Natural killer cell (primary cell): ENCODE results near the gene PTMA. TPM values are rescaled to one million over a fixed set of nuclear protein-coding genes. Genes with fewer than 3 reads are reported as not detected.

Source experiments
- ATAC-seq, 3 donors: fragments of 150-1000 bp in 2 of 3; fragments of 200-7000 bp in 1 of 3; cut with Tn5 transposase; 1 replicate in 1 of 3; 2 replicates in 2 of 3; pipeline ENCODE4 v1.10.0; 2021; ENCODE audit warnings: mild to moderate bottlenecking in 2 of 3, moderate library complexity in 2 of 3
- DNase-seq, 2 donors: peaks; one replicate each; pipeline versions ENCODE4 v3.0.0 to v3.0.0-alpha.2; 2013 to 2021; ENCODE audit warnings: mixed read lengths in 1 of 2
- H3K27ac ChIP-seq: one replicate; pipeline ENCODE4 v1.5.1; 2013; ENCODE audit warnings: mild to moderate bottlenecking, low read length
- H3K27me3 ChIP-seq: one replicate; pipeline ENCODE4 v1.6.1; 2013; ENCODE audit warnings: low read length; ENCODE audit not compliant: control insufficient read depth, insufficient read depth
- H3K36me3 ChIP-seq: one replicate; pipeline ENCODE4 v1.6.1; 2013; ENCODE audit warnings: low read length; ENCODE audit not compliant: control insufficient read depth, insufficient read depth
- H3K4me1 ChIP-seq: one replicate; pipeline ENCODE4 v1.6.1; 2013; ENCODE audit warnings: low read length; ENCODE audit not compliant: control insufficient read depth, insufficient read depth
- H3K4me3 ChIP-seq: one replicate; pipeline ENCODE4 v1.5.1; 2013; ENCODE audit warnings: low read length
- H3K9me3 ChIP-seq: one replicate; pipeline ENCODE4 v1.6.1; 2013; ENCODE audit warnings: low read length; ENCODE audit not compliant: control insufficient read depth, insufficient read depth
- H3K27ac Mint-ChIP-seq, 2 donors: one replicate each; pipeline ENCODE4 v1.8.0; 2022; ENCODE audit warnings: mild to moderate bottlenecking in 2 of 2, mixed read lengths in 2 of 2, moderate library complexity in 1 of 2
- H3K27me3 Mint-ChIP-seq, 2 donors: one replicate each; pipeline ENCODE4 v1.8.0; 2022; ENCODE audit warnings: low read depth in 2 of 2, mixed read lengths in 2 of 2
- H3K36me3 Mint-ChIP-seq: one replicate; pipeline ENCODE4 v1.8.0; 2022; ENCODE audit warnings: mixed read lengths
- H3K4me1 Mint-ChIP-seq, 2 donors: one replicate each; pipeline ENCODE4 v1.8.0; 2022; ENCODE audit warnings: mixed read lengths in 2 of 2
- H3K4me3 Mint-ChIP-seq: one replicate; pipeline ENCODE4 v1.8.0; 2022; ENCODE audit warnings: mild to moderate bottlenecking, moderate library complexity, mixed read lengths
- H3K9me3 Mint-ChIP-seq, 2 donors: one replicate each; pipeline ENCODE4 v1.8.0; 2022; ENCODE audit warnings: mixed read lengths in 2 of 2
- WGBS: methylation state at CpG from one replicate; pipeline ENCODE4 v1.1.7; 2013; ENCODE audit warnings: missing lambda C conversion rate; ENCODE audit not compliant: insufficient coverage; 5-methylcytosine and 5-hydroxymethylcytosine counted together
- intact Hi-C: fragments of 100-400 bp; cut with micrococcal nuclease; formaldehyde crosslinking; loops from one replicate; pipeline ENCODE4 v1.14.2; 2022
- total RNA-seq, 4 donors: library from RNA; stranded (reverse); fragments of 120-200 nt in 1 of 4; gene quantifications; one replicate each; pipeline versions ENCODE4 v1.2.3 to v1.2.4, GENCODE V29; 2013 to 2022
- TF ChIP-seq, protein P1 (sequence below): fragments of 200-600 bp; IDR thresholded peaks from one replicate; pipeline ENCODE4 v1.8.0; 2022; ENCODE audit warnings: antibody characterized with exemption

Gene PTMA
- total RNA-seq, 3 donors from 2014 or later (not counting 1 experiment from before 2014, with no cell fraction given), result 1,245 to 1,643 (median 1,314) TPM

GRCh38 chr2:231671270-231672050 lies 36.9 kb upstream of the PTMA start:
- H3K36me3 Mint-ChIP-seq, result no peaks in the 10 kb centered on the region
- Histone ChIP-seq H3K36me3 (no peaks in the 10 kb centered on the region), H3K9me3 (no peaks in the 10 kb centered on the region), H3K4me3 (peak overlapping the region; percentile 42), H3K27ac (peak overlapping the region; percentile 97), H3K4me1 (peaks cover 62% of the 10 kb centered on the region), H3K27me3 (no peaks in the 10 kb centered on the region)
- no peak overlapping the region for H3K27ac Mint-ChIP-seq
- DNase-seq (no peak), ATAC-seq (no peak)
- no peaks in the 10 kb centered on the region for H3K9me3 Mint-ChIP-seq
- WGBS, result 60% methylated on average over 17 of the region's 17 CpGs
- TF ChIP-seq, protein P1, sequence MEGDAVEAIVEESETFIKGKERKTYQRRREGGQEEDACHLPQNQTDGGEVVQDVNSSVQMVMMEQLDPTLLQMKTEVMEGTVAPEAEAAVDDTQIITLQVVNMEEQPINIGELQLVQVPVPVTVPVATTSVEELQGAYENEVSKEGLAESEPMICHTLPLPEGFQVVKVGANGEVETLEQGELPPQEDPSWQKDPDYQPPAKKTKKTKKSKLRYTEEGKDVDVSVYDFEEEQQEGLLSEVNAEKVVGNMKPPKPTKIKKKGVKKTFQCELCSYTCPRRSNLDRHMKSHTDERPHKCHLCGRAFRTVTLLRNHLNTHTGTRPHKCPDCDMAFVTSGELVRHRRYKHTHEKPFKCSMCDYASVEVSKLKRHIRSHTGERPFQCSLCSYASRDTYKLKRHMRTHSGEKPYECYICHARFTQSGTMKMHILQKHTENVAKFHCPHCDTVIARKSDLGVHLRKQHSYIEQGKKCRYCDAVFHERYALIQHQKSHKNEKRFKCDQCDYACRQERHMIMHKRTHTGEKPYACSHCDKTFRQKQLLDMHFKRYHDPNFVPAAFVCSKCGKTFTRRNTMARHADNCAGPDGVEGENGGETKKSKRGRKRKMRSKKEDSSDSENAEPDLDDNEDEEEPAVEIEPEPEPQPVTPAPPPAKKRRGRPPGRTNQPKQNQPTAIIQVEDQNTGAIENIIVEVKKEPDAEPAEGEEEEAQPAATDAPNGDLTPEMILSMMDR, result no peak
- H3K4me1 Mint-ChIP-seq, result peaks cover 10 to 19% of the 10 kb centered on the region in 2 donors
- intact Hi-C loops, result no loop called here
- H3K27me3 Mint-ChIP-seq, result no peaks in the 10 kb centered on the region
- H3K4me3 Mint-ChIP-seq, result no peak overlapping the region

DNA sequence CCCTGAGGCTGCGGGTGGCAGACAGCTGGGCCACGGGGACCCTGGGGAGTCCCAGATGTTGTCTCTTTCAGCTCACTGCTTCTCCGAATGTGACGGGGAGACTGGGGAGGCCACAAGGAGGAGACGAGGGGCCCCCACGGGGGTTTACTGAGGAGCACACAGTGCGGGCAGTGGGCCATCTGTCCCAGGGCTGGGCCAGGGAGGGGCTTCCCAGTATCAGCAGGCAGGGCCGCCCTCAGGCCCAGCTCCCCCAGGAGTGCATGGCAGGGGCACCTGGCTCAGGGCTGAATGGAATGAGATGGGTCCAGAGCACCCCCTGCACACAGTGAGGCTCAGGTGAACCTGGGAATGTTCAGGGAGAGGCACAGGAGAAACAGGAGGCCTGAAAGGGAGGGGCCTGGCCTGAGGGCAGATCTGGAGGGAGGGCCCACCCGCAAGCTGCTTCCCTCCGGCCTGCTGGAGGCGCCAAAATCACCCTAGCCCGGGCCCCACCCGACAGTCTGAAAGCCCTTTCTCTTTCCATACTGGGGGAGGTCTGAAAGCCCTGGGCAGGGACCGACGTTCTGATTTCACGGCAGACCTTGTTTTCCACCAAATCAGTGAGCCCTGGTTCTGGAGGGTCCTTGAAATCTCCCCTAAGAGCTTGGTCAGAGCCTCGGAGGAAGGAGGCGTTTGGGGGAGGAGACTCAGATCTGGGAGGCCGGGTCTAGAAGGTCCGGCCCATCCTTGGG lies 35.5 kb upstream of the PTMA start:
- Histone ChIP-seq H3K9me3 (no peaks in the 10 kb centered on the region), H3K36me3 (no peaks in the 10 kb centered on the region), H3K27me3 (no peaks in the 10 kb centered on the region), H3K4me1 (peaks cover 53% of the 10 kb centered on the region), H3K27ac (peak overlapping the region; percentile 97), H3K4me3 (no peak overlapping the region)
- H3K36me3 Mint-ChIP-seq, result no peaks in the 10 kb centered on the region
- ATAC-seq (no peak), DNase-seq (no peak)
- no peaks in the 10 kb centered on the region for H3K27me3 Mint-ChIP-seq
- H3K4me3 Mint-ChIP-seq, result no peak overlapping the region
- peaks cover 11 to 19% of the 10 kb centered on the region in 2 donors for H3K4me1 Mint-ChIP-seq
- H3K27ac Mint-ChIP-seq, result peak overlapping the region in 1 of 2 donors; percentile 40
- TF ChIP-seq, protein P1, result no peak
- H3K9me3 Mint-ChIP-seq, result no peaks in the 10 kb centered on the region
- 55% methylated on average over 20 of the region's 20 CpGs for WGBS
- intact Hi-C loops, result no loop called here

- ATAC-seq (no peak), DNase-seq (no peak)
- H3K9me3 ChIP-seq, result no peaks in the 10 kb centered on the region
- 78% methylated on average over 5 of the region's 6 CpGs for WGBS
- peaks cover 13 to 21% of the 10 kb centered on the region in 2 donors for H3K4me1 Mint-ChIP-seq
- no peaks in the 10 kb centered on the region for H3K27me3 ChIP-seq
- no peaks in the 10 kb centered on the region for H3K36me3 ChIP-seq
- H3K36me3 Mint-ChIP-seq, result no peaks in the 10 kb centered on the region
- no peak overlapping the region for H3K4me3 Mint-ChIP-seq
- peaks cover 52% of the 10 kb centered on the region for H3K4me1 ChIP-seq
- no peaks in the 10 kb centered on the region for H3K9me3 Mint-ChIP-seq
- H3K4me3 ChIP-seq, result no peak overlapping the region
- intact Hi-C loops, result no loop called here
- H3K27ac ChIP-seq, result peak overlapping the region; percentile 97
- no peaks in the 10 kb centered on the region for H3K27me3 Mint-ChIP-seq
- peak overlapping the region in 1 of 2 donors; percentile 68 for H3K27ac Mint-ChIP-seq
- TF ChIP-seq, protein P1, result no peak
These were observed 35.0 kb upstream of the PTMA start for GRCh38 chr2:231673348-231673770.
